A673 (cell line): ENCODE data around the gene SHE. TPM values are rescaled to one million over a fixed set of nuclear protein-coding genes. Genes with fewer than 3 reads are reported as not detected.

Experiments used
- BruUV-seq: library from RNA; stranded (reverse); fragments of 400-500 nt; replicated peaks from 2 replicates; lab custom pipeline; 2021; lab: Mats Ljungman, UMichigan
- CTCF ChIA-PET: fragments of 300-600 bp; sonication (Branson Sonifier 250); formaldehyde crosslinking; loops from one replicate; lab custom pipeline; 2022; ENCODE audit warnings: antibody characterized with exemption; lab: Charles Lee
- POLR2A ChIA-PET: fragments of 300-600 bp; sonication (Branson Sonifier 250); formaldehyde crosslinking; loops from one replicate; lab custom pipeline; 2022; ENCODE audit warnings: antibody characterized with exemption; ENCODE audit not compliant: low non-redundant PET; lab: Charles Lee
- DNase-seq: peaks from one replicate; pipeline ENCODE4 v3.0.0-alpha.2; 2015; ENCODE audit warnings: low spot score
- H3K27ac ChIP-seq: fragments of 200-600 bp; sonication (generic); 2 replicates; pipeline ENCODE4 v1.5.1; 2016; ENCODE audit warnings: mixed run types, low read depth, mild to moderate bottlenecking, mixed read lengths, antibody characterized with exemption, low read length; ENCODE audit not compliant: poor library complexity, severe bottlenecking
- H3K27me3 ChIP-seq: fragments of 200-600 bp; sonication (generic); replicated peaks from 2 replicates; pipeline ENCODE4 v1.6.1; 2017; ENCODE audit warnings: mixed run types, low read depth, mild to moderate bottlenecking, mixed read lengths, antibody characterized with exemption, low read length; ENCODE audit not compliant: insufficient read depth, poor library complexity
- H3K36me3 ChIP-seq: fragments of 200-600 bp; sonication (generic); 2 replicates; pipeline ENCODE4 v1.6.1; 2016; ENCODE audit warnings: mixed run types, mild to moderate bottlenecking, mixed read lengths, antibody characterized with exemption, low read length; ENCODE audit not compliant: insufficient read depth, poor library complexity, severe bottlenecking
- H3K4me1 ChIP-seq: fragments of 200-600 bp; sonication (generic); 2 replicates; pipeline ENCODE4 v1.6.1; 2017; ENCODE audit warnings: mixed run types, mild to moderate bottlenecking, mixed read lengths, antibody characterized with exemption, low read length; ENCODE audit not compliant: insufficient read depth, poor library complexity, severe bottlenecking
- H3K4me3 ChIP-seq: fragments of 200-600 bp; sonication (generic); 2 replicates; pipeline ENCODE4 v1.5.1; 2016; ENCODE audit warnings: low read depth, mixed run types, mild to moderate bottlenecking, mixed read lengths, low read length; ENCODE audit not compliant: poor library complexity, severe bottlenecking
- H3K9me3 ChIP-seq: fragments of 200-600 bp; sonication (generic); 2 replicates; pipeline ENCODE4 v1.6.1; 2016; ENCODE audit warnings: mixed run types, low read depth, mild to moderate bottlenecking, mixed read lengths, antibody characterized with exemption, low read length; ENCODE audit not compliant: poor library complexity, severe bottlenecking
- EZH2 ChIP-seq: fragments of 200-600 bp; sonication (generic); IDR thresholded peaks from 2 replicates; pipeline ENCODE4 v1.6.1; 2017; ENCODE audit warnings: borderline replicate concordance, low read depth, mild to moderate bottlenecking, mixed read lengths, antibody characterized with exemption, low read length; ENCODE audit not compliant: poor library complexity, severe bottlenecking
- intact Hi-C: fragments of 100-400 bp; cut with micrococcal nuclease; formaldehyde crosslinking; loops from one replicate; pipeline ENCODE4 v1.10.0; 2022; ENCODE audit not compliant: unreplicated experiment
- total RNA-seq: library from RNA; stranded (reverse); gene quantifications from 2 replicates; pipeline ENCODE4 v1.2.3, GENCODE V29; 2021
- TF ChIP-seq, protein P1 (sequence below): fragments of 300-800, 200-600 bp; sonication (generic); conservative IDR thresholded peaks from 2 replicates; pipeline ENCODE4 v1.5.1; 2017; ENCODE audit warnings: low read depth, mild to moderate bottlenecking, antibody characterized with exemption, low read length, moderate library complexity, mixed read lengths

Gene SHE
- total RNA-seq, 1 experiment from 2014 or later, result 0.04 TPM

DNA sequence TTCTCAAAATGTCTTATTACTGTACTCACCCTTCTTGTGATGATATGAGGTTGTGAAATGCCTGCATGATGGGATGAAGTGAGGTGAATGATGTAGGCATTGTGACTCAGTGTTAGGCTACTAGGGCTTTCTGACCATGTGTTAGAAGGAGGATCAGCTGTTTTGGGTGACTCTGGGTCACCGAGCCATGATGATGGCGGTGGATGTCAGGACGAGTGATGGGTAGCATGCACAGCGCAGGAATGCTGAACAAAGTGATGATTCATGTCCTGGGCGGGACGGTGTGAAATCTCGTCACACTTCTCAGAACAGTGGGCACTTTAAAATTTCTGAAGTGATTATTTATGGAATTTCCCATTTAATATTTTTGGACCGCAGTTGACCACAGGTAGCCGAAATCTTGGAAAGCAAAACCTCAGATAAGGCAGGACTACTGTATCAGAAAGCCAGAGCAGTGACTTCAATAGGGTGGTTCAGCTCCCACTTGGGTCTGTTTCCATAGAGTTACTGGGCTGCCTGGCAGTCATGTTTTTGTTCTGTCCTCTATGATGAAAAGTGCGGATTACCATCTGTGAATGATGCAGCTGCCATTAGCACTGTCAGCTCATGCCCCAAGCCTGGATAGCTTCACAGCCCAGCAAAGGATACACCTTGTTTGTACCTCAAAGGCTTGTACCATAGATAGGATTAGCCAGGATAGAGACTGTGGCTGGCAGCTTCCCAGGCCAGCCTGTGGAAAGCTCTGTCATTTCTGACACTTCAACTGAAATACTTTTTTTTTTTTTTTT is 70.4 kb downstream of the SHE start:
- ChIA-PET CTCF (interaction anchor here (0.7 kb wide), 1 partner anchor 515 kb away, joined by 5 read pairs; no protein-coding TSS in a partner anchor), POLR2A (no interaction called here)
- Histone ChIP-seq H3K9me3 (no peaks in the 10 kb centered on the region), H3K4me3 (no peak overlapping the region), H3K4me1 (no peaks in the 10 kb centered on the region), H3K27me3 (no peaks in the 10 kb centered on the region), H3K27ac (no peak overlapping the region), H3K36me3 (no peaks in the 10 kb centered on the region)
- DNase-seq, result no peak
- no peak for TF ChIP-seq EZH2
- TF ChIP-seq, protein P1, sequence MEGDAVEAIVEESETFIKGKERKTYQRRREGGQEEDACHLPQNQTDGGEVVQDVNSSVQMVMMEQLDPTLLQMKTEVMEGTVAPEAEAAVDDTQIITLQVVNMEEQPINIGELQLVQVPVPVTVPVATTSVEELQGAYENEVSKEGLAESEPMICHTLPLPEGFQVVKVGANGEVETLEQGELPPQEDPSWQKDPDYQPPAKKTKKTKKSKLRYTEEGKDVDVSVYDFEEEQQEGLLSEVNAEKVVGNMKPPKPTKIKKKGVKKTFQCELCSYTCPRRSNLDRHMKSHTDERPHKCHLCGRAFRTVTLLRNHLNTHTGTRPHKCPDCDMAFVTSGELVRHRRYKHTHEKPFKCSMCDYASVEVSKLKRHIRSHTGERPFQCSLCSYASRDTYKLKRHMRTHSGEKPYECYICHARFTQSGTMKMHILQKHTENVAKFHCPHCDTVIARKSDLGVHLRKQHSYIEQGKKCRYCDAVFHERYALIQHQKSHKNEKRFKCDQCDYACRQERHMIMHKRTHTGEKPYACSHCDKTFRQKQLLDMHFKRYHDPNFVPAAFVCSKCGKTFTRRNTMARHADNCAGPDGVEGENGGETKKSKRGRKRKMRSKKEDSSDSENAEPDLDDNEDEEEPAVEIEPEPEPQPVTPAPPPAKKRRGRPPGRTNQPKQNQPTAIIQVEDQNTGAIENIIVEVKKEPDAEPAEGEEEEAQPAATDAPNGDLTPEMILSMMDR, result no peak
- intact Hi-C loops, result no loop called here
- no TSS peak for BruUV-seq

DNA sequence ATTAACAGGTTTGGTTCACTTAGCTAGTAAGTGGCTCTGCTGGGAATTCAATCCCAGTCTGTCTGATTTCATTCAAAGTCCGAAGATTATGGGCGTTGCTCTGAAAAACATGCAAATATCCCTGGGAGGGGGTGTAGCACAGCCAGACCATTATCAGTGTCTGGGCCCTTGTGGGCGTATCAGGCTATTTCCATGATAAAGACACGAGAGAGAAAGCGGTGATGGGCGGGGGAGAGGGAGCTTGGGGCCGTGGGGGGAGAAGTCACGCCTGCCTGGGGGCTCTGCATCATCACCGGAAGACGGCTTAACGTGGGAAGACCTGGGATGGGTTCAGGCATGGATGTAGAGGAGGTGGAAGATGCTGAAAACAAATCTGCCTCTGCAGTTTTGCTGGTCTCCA is 71.3 kb downstream of the SHE start:
- ChIA-PET CTCF (no interaction called here), POLR2A (no interaction called here)
- Histone ChIP-seq H3K4me1 (no peaks in the 10 kb centered on the region), H3K27me3 (no peaks in the 10 kb centered on the region), H3K27ac (no peak overlapping the region), H3K4me3 (no peak overlapping the region), H3K9me3 (no peaks in the 10 kb centered on the region), H3K36me3 (no peaks in the 10 kb centered on the region)
- intact Hi-C loops, result no loop called here
- no peak for TF ChIP-seq EZH2
- TF ChIP-seq, protein P1, result no peak
- DNase-seq, result no peak
- BruUV-seq, result no TSS peak

DNA sequence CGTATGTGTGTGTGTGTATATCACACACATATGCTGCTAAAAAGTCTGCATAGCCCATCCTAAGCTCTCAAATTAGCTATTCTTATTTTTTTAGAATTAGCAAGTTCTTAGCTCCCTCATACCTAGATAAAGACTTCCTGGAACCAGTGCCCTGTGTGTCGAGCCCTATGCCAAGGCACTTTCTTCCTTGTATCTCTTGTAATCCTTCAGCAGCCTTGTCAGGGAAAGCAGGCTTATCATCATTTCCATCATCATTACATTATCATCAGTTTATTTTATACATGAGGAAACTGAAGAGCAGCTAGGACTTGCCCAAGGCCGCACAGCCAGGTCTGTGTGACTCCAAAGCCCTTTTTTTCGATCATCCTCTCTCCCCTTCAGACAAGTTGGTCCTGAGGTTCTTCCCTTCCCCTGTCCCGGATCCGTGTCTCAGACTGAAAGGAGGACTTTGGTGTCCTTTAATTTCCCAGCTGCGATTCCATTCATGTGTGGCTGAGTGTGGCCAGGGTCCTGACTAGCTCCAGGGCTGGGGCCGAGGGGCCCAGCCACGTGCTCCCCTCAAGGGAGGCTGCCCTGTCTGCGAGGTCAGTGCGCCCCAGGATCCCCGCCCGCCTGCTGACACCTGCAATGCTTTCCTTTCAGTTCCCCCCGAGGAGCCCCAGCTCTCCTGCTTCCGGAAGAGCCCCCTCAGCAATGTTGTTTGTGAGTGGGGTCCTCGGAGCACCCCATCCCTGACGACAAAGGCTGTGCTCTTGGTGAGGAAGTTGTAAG is 72.2 kb downstream of the SHE start:
- no TSS peak for BruUV-seq
- Histone ChIP-seq H3K36me3 (no peaks in the 10 kb centered on the region), H3K4me1 (no peaks in the 10 kb centered on the region), H3K27ac (no peak overlapping the region), H3K9me3 (no peaks in the 10 kb centered on the region), H3K27me3 (no peaks in the 10 kb centered on the region), H3K4me3 (no peak overlapping the region)
- ChIA-PET POLR2A (no interaction called here), CTCF (no interaction called here)
- TF ChIP-seq, protein P1, result no peak
- TF ChIP-seq EZH2, result no peak
- DNase-seq, result no peak
- intact Hi-C loops, result no loop called here

Other genes starting within 250 kb of the SHE start
- 129 and 134 TPM in 2 replicates for gene HAX1, start 229.8 kb downstream of the SHE start, total RNA-seq
- not detected in 2 replicates for gene AQP10, start 181.3 kb downstream of the SHE start, total RNA-seq
- 29.1 and 32.4 TPM in 2 replicates for gene ATP8B2, start 176.9 kb downstream of the SHE start, total RNA-seq
- gene IL6R, start 97.1 kb downstream of the SHE start, total RNA-seq, result 1.6 and 1.9 TPM in 2 replicates
- gene TDRD10, start 193 bp downstream of the SHE start, total RNA-seq, result not detected in 2 replicates
- 84.5 and 104 TPM in 2 replicates for gene UBE2Q1, start 56.2 kb upstream of the SHE start, total RNA-seq
- 3.2 and 3.5 TPM in 2 replicates for gene CHRNB2, start 65.4 kb upstream of the SHE start, total RNA-seq
- gene ADAR, start 105.8 kb upstream of the SHE start, total RNA-seq, result 165 and 171 TPM in 2 replicates